LNCaP clone FGC (cell line): ENCODE results near the gene COQ8A.
"Not testable (repeated sequence)": the region's sequence is repeated elsewhere in the genome, so short reads cannot be mapped to it uniquely, and the experiment has no call there.

ENCODE experiments used
- DNase-seq: peaks from one replicate; pipeline ENCODE4 v3.0.0-alpha.2; 2011; ENCODE audit warnings: low read depth
- H3K4me3 ChIP-seq: 2 replicates; pipeline ENCODE4 v1.5.1; 2011; ENCODE audit warnings: mild to moderate bottlenecking, low read depth, low read length, control low read depth
- TF ChIP-seq, protein P1 (sequence below): IDR thresholded peaks from 2 replicates; pipeline ENCODE4 v1.5.1; 2012; ENCODE audit warnings: mild to moderate bottlenecking; ENCODE audit not compliant: control insufficient read depth, insufficient read depth; ENCODE audit errors: extremely low read depth

COQ8A gene

DNA sequence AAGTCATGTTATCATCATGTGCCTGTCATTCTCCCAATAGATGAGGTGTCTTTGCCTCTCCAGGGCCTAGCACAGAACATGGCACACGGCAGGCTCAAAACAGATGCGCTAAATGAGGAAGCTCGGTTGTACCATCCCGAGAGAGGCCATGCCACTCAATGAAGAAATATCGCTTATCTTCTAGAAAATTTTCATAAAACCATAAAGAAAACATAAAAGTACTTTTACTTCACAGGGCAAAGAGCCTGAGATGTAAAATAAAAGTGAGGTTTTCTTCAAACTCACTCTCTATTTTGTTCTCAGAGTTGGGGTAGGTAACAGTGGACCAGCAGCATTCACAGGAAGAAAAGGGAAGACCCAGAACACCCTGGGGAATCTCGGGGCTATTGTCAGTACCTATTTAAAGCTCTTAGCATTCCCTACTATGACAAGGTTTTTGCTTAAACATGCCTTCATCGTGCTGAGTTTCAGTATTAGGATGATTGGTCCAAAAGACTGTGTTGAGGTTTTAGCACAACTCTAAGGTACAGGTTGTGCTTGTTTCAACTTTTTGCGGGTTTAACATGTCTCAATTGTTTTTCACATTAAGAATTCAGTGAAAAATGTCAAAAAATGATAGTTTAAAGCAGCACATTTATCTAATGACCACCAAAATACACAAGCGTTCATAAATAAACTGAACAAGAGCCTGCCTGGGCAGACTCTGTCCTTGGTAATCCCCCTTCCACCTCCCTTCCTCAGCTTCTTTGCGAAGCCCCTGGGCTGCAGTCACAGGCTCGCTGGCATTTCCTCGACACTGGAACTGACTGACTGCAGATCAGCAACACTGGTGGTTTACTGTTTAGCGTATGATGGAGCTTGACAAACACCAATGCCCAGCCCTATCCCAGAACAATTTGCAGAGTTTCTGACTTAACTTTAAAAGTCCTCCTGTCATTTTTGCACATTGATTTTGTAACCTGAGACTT lies 55.6 kb downstream of the COQ8A start:
- TF ChIP-seq, protein P1, sequence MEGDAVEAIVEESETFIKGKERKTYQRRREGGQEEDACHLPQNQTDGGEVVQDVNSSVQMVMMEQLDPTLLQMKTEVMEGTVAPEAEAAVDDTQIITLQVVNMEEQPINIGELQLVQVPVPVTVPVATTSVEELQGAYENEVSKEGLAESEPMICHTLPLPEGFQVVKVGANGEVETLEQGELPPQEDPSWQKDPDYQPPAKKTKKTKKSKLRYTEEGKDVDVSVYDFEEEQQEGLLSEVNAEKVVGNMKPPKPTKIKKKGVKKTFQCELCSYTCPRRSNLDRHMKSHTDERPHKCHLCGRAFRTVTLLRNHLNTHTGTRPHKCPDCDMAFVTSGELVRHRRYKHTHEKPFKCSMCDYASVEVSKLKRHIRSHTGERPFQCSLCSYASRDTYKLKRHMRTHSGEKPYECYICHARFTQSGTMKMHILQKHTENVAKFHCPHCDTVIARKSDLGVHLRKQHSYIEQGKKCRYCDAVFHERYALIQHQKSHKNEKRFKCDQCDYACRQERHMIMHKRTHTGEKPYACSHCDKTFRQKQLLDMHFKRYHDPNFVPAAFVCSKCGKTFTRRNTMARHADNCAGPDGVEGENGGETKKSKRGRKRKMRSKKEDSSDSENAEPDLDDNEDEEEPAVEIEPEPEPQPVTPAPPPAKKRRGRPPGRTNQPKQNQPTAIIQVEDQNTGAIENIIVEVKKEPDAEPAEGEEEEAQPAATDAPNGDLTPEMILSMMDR: no peak
- DNase-seq: no peak
- H3K4me3 ChIP-seq: no peak overlapping the region

DNA sequence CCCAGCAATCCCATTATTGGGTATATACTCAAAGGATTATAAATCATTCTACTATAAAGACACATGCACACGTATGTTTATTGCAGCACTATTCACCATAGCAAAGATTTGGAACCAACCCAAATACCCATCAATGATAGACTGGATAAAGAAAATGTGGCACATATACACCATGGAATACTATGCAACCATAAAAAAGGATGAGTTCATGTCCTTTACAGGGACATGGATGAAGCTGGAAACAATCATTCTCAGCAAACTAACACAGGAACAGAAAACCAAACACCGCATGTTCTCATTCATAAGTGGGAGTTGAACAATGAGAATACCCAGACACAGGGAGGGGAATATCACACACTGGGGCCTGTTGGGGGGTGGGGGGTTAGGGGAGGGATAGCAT lies 59.5 kb downstream of the COQ8A start:
- H3K4me3 ChIP-seq, DNase-seq: not testable (repeated sequence)

DNA sequence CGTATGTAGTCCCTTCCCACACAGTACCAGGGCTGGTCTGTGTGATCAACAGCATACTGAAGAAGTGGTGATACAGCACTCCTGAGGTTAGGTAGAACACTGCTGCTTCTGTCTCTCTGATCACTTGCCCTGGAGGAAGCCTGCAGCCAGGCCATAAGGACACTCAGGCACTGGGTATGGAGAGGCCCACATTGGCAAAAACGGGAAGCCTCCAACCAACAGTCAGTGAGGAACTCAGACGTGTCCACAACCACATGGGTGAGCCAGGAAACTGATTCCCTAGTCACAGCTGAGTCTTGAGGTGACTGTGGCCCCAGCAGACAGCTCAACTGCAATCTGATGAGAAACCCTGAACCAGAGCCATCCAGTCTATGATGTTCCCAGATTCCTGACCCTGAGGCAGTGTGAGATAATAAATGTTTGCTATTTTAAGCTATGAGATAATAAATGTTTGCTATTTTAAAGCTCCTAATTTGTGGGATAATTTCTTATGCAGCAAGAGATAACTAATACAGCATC lies 62.5 kb downstream of the COQ8A start:
- H3K4me3 ChIP-seq: no peak overlapping the region
- DNase-seq: no peak
- TF ChIP-seq, protein P1: no peak

DNA sequence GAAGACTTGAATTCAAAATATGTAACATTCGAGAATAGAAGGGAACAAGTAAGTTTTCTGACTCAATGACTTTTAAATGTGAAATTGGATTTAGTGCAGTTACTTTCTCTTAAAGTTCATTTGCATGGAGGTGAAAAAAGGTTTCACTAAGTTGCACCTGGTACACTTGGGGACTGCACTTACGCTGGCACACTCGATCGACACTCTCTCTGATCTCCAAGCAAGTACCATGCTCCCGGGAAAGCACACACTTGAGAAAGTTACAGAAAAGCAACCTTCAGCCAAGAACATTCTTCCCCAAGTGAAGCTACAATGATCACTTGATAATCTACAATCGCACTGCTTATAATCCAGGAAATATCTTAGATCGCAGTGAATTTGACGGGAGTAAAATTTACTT lies 63.1 kb downstream of the COQ8A start:
- TF ChIP-seq, protein P1: no peak
- H3K4me3 ChIP-seq: no peak overlapping the region
- DNase-seq: no peak

DNA sequence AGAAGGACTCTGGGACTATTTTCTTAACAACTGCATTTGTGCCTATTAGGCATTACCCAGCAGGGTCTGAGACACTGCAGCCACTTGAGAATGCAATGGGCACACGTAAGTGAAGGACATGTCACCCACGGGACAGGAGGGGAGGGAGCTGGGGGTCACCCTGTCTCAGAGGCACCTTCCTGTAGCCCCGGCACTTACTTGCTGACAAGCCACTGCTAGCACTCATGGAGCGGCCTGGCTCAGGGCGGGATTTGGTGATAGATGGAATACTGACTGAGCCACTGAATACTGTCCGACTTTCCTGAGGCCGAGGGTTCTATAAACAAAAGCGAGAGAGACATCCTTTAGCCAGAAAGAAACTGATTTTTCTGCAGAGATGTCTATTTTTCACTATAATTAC lies 64.7 kb downstream of the COQ8A start:
- TF ChIP-seq, protein P1: no peak
- no peak overlapping the region for H3K4me3 ChIP-seq

DNA sequence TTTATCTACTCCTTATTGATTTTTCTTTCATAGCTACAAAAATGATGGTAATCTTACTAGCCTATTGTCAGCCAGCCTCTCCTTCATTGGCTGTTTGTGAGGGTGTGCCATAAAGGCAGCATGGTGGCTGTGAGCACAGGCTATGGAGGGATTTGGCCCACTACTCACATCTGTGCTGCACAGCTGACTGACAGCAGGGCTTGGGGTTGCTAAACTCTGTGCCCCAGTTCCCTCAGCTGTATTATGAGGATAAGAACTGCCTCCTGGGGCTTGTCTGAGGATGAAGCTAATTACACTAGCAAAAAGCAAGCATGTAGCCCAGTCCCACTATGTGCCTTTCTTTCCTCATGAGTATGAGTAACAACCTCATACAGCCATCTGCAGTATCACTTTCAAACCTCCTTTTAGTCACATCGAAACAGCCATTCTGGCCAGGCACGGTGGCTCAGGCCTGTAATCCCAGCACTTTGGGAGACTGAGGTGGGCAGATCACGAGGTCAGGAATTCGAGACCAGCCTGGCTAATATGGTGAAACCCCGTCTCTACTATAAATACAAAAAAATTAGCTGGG lies 66.2 kb downstream of the COQ8A start:
- no peak overlapping the region for H3K4me3 ChIP-seq
- TF ChIP-seq, protein P1: no peak
- DNase-seq: no peak

More for the DNA sequence above, 64.7 kb downstream of the COQ8A start:
- DNase-seq: no peak

DNA sequence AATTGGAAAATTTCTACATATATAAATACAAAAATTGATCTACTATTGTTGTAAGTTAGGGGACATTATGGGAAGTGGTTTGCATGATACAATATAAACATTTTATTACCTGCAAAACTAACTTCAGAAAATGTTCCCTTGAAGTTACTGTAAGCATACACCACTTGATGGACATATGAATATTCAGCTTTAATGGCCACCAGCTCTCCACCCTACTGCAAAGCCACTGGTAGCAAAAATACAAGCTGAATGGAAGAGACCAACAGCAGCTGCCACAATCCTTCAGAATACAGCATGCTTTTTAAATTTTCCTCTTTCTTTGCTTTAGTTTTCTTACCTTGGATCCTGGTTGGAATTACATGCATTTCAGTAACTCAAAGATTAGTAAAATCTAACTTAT lies 69.8 kb downstream of the COQ8A start:
- DNase-seq: no peak
- TF ChIP-seq, protein P1: no peak
- H3K4me3 ChIP-seq: no peak overlapping the region
